Stimulated activated CD8-positive, alpha-beta memory T cell treated with anti-CD3 and anti-CD28 coated beads, Interleukin-15, amount 100 ng/mL, for 48 hours (primary cell): ENCODE results near the gene PTTG1IP.

Experiments
- DNase-seq, 2 donors: peaks; one replicate each; pipeline ENCODE4 v3.0.0-alpha.2; 2020; ENCODE audit warnings: low read depth in 2 of 2

Gene PTTG1IP

DNA sequence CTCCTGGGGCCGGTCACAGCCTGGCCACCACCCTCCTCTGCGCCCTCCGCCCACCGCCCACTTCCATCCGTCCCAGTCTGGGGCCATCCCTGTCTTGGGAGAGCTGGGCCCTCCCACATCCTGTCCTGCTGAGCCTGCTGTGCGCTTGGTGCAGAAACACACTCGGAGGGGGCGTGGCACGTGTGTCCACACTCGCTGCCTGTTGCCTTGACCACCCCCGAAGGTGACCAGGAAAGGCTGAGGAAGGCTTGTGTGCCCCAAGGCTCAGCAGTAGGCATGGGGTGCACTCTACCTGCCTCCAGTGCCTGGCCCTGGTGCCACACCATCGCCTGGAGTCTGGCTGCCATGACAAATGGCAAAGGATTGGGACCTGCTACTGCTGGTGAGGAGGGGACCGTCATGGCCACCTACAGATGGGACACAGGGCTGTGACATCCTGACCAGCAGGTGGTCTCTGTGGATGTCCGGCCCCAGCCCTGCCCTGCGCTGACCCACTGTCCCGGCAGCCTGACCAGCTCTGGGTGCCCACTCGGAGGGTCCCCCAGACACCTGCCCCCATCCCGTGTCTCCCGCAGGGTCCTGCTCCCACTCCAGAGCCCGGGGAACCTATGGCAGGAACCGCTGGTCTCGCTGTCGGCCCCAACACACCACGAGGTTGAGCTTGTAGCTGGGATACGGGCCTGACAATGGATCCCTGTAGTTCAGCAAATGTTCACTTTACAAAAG, 23.2 kb upstream of the PTTG1IP start:
- no peak for DNase-seq

DNA sequence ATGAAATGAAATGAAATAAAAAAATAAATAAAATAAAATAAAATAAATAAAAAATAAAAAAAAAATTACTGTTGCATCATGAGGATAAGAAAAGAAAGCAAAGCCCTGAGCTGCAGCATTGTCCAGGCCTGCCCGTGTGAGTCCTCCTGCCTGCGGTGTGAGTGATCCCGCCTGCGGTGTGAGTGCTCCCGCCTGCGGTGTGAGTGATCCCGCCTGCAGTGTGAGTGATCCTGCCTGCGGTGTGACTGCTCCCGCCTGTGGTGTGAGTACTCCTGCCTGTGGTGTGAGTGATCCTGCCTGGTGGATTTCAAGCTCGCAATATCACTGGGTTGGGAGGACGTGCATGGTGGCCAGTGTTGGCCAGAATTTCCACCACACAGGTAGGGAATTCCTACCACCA, 22.4 kb upstream of the PTTG1IP start:
- DNase-seq = no peak

- DNase-seq = no peak
Observed at GRCh38 chr21:44894687-44895302, 21.3 kb upstream of the PTTG1IP start.

DNA sequence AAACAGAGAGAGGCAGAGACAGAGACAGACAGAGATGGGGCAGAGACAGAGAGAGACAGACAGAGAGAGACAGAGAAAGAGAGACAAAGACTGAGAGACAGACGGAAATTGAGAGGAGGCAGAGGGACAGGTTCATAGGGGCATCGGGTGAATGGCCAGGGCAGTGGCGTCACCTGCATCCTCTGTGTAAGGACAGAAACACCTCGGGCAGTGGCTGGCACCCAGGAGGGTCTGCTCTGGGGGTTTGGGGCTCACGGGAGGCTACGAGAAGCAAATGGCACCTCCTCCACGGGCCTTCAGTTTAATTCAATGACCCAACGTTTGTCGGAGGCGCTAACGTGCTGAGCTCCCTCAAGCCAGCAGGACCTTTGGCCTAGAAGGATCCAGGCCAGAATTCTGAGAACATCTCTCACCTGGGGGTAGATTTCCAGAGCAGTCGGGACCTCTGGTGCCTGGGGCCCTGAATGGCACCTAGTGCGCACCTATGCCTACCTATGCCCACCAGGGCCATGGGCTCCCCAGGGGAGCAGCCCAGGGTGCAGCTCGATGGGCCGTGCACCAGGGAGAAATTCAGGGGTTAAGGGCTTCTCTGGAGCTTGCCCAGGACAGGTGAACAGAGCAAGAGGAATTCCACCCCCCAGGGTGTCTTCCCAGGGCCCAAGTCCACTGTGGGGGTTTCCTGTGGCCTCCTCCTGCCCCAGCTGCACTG, 20.6 kb upstream of the PTTG1IP start:
- DNase-seq = no peak

DNA sequence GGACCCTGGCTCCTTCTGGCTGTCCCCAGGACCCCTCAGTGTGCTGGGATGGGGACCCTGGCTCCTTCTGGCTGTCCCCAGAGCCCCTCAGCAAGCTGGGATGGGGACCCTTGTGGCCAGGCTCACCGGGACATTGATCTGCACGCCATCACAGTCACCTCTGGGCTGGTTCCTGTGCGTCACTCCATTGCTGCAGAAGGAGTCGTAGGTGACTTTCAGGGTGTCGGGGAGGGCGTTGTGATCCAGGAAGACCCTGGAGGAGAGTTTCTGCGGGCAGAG, 19.7 kb upstream of the PTTG1IP start:
- DNase-seq = no peak

- DNase-seq = peak in 1 of 2 donors; percentile 64
Observed at GRCh38 chr21:44892536-44893277, 19.2 kb upstream of the PTTG1IP start.

DNA sequence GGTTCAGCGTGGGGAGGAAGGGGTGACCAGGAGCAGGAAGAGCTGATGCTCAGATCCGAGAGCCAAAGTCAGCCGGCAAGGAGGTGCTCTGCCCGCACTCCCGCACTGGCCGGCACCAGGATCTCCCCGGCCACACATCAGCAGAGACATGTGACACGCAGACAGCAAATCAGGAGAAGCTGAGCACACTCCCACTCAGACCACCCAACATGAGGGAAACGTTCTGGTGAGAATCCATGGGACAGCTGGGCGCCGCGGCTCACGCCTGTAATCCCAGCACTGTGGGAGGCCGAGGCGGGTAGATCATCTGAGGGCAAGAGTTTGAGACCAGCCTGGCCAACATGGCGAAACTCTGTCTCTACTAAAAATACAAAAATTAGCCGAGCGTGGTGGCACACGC, 18.6 kb upstream of the PTTG1IP start:
- no peak for DNase-seq

- DNase-seq = no peak
Observed at GRCh38 chr21:44891631-44892031, 18.1 kb upstream of the PTTG1IP start.

DNA sequence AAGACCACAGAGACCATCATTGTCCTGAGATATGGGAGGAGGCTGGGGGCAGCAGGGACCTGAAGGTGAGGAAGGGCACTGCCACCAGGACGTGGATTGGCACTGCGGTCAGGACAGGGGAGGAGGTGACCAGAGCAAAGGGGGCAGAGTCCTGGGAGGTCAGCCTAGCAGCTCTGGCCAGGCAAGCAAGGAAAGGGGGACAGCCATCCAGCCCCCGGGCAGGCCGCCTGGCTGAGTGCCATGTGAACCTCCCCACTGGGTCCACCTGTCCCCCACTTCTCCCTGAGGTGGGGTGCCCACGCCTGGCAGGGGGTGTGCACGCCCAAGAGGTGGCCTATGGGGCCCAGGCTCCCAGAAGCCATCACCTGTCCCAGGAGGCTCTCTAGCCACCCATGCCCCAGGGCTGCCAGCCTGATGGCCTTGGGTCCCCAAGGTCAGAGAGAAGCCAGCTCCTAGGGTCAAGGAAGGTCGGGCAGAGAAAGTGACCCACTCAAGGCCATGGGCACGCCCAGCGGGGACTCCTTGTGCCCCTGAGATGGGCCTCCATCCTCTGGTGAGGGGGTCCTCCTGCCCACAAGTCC, 17.6 kb upstream of the PTTG1IP start:
- DNase-seq = no peak

DNA sequence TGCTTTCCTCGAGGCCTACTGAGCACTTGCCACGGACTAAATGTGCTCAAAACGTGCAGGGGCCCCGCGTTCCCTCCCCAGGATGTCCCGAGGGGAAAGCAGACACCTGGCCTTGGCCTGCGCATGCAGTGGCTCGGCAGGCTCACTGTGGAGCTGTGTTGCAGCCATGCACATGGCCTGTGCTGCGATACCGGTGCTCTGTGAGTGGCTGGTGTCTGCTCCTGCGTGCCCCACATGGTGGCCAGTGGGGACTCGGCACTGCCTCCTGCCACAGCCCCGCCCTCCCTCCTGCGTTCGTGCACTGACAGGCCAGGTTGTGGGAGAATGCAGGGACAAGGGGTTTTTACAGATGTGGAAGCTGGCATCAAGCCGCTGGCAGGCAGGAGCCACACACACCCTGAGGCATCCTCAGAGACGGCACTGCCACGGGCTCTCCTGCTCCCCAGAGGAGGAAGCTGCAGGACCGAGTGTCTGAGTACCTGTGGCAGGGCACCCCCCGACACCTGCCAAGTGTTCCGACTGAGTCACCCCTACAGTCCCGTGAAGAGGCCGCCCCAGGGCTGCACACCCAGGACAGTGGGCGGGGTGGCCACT, 16.9 kb upstream of the PTTG1IP start:
- DNase-seq = no peak

DNA sequence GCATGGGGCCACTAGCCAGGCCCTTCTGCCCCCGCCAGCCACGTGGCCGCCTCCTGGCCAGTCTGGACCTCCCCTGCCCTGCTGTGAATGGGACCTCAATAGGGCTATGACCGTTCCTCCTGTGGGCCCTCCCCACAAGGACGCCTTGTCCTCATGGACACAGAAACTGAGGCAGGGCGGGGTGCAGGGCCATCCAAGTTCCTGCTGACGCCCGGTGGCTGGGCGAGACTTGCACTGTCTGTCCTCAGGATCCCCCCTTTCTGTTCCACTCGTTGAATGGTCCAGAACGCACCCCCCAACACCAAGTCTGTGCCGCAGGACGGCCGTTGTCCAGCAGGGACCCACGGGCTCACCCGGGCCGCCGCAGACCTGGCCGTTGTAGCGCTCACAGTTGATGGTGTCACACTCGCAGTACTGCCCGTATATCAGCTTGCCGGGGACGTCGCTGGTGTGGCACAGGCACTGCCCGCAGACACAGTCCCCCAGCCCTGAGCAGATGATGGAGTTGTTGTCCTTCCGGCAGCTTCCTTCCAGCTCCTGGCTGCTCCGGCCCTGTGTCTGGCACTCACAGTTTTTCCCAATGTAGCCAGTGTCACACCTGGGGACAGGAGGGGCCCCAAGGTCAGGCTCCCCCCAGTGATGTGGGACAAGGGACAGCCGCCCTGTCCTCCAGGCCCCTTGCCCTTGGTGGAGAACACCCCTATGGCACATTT, 16.3 kb upstream of the PTTG1IP start:
- DNase-seq = no peak

- DNase-seq = no peak
Observed at GRCh38 chr21:44888581-44889550, 15.4 kb upstream of the PTTG1IP start.

DNA sequence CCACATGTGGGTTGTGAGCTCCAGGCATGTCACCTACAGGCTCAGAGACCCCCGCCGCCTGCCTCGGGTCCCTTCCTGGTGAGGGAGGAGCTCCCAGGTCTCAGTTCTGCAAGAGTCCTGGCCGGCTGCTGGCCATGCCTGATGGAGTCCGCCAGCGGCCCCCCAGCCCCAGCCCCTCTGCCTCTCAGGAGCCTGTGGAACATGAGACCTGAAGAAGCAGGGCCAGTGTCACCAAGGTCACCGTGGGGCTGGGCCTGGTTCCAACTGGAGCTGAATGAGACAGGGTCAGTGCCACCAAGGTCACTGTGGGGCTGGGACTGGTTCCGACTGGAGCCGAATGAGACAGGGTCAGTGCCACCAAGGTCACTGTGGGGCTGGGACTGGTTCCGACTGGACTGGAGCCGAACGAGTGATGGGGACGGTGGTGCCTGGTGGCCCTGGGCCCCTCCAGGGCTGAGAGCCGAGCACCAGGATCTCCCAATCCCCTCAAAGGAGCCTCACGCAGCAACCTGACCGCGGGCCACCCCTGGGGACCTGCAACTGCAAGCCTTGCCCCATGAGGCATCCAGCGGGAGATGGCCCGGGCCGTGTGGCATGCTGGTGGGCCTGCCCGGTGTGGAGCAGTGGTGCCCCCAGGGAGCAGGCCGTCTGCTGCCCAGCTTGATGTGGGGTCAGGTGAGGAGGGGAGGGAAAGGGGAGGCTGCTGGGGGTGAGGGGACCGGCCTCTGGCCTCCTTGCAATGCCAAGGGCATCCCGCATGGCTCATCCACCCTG, 14.5 kb upstream of the PTTG1IP start:
- DNase-seq = no peak

GRCh38 chr21:44887126-44887806, 13.8 kb upstream of the PTTG1IP start:
- no peak for DNase-seq

GRCh38 chr21:44886113-44887075, 12.9 kb upstream of the PTTG1IP start:
- no peak for DNase-seq

GRCh38 chr21:44885615-44886014, 12.1 kb upstream of the PTTG1IP start:
- DNase-seq = no peak

DNA sequence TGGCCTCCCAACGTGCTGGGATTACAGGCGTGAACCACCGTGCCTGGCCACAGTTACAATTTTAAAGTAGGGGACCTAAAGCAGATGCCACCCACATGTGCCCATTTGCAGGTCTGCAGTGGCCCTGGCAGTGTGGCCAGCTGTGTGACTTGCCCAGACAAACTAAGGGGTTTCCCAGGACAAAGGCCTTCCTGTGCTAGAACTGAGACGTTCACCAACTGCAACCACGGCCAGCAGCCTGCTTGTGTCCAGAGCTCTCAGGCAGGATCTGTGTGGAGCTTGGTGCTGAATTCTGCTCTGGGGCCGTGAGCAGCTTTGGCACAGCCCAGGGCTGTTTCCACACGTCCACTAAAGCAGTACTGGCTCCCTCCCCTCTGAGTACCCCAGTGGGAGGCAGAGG, 10.6 kb upstream of the PTTG1IP start:
- no peak for DNase-seq
